Uterus (tissue), 2 donors: ENCODE results near the gene GSK3B.

Experiments used
- CTCF ChIP-seq, 4 experiments: fragments of 200-600 bp in 2 of 4; fragments of 450-650 bp in 2 of 4; sonication (generic) in 2 of 4; IDR thresholded peaks; one replicate each; pipeline ENCODE4 v1.5.1; 2016 to 2019; ENCODE audit warnings: antibody characterized with exemption in 4 of 4, mild to moderate bottlenecking in 2 of 4, moderate library complexity in 1 of 4
- POLR2A ChIP-seq, 2 donors: fragments of 450-650 bp; IDR thresholded peaks; one replicate each; pipeline ENCODE4 v1.6.1; 2016; ENCODE audit warnings: antibody characterized with exemption in 2 of 2, mild to moderate bottlenecking in 1 of 2, moderate library complexity in 1 of 2

GRCh38 chr3:119873646-119874045 is 220.6 kb downstream of the GSK3B start:
- TF ChIP-seq CTCF (IDR thresholded peaks at IDR 0.05) (no peak), POLR2A (IDR thresholded peaks at IDR 0.05) (no peak)
